ENCODE data around the gene FEZF2.
A peak's percentile ranks its signal among the peaks of the same experiment; 100 is the strongest.

The FEZF2 gene

DNA sequence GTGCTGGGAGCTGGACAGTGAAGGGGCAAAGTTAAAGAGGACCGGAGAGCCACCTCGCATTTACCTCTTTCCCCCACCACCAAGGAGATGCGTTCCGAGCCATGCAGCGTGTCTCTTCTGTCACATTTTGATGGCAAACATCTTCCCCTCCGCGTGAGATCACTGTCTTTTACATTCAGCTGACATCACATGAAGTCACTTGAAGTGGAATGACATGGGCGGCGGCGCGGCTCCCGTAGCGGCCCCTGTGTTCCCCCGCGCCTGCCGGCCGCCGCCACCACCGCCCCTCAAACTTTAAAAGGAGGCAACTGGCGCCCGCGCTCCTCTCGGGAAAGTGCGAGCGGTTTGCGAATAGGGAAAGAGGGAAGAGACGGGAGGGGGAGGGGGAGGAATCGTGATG is at the start of gene FEZF2:
Gene FEZF2 (minus strand): TSS at position 336 of the 400 bp plus-strand sequence. CDS start 682 bp downstream, outside the sequence.
- no peak for DNase-seq (ENCODE audit: extremely low spot score)
- CTCF ChIA-PET = no interaction called here
- no peak for TF ChIP-seq L3MBTL2 (conservative IDR thresholded peaks at IDR 0.05)
- no peak for TF ChIP-seq FOXA1 (IDR thresholded peaks at IDR 0.05)
- no peak for TF ChIP-seq FOXM1 (IDR thresholded peaks at IDR 0.05; ENCODE audit: borderline replicate concordance)
- TF ChIP-seq, protein P1, sequence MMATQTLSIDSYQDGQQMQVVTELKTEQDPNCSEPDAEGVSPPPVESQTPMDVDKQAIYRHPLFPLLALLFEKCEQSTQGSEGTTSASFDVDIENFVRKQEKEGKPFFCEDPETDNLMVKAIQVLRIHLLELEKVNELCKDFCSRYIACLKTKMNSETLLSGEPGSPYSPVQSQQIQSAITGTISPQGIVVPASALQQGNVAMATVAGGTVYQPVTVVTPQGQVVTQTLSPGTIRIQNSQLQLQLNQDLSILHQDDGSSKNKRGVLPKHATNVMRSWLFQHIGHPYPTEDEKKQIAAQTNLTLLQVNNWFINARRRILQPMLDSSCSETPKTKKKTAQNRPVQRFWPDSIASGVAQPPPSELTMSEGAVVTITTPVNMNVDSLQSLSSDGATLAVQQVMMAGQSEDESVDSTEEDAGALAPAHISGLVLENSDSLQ (IDR thresholded peaks at IDR 0.05) = no peak
- POLR2A ChIA-PET = no interaction called here

- DNase-seq (ENCODE audit: extremely low spot score) = no peak
- ChIA-PET CTCF (no interaction called here), POLR2A (no interaction called here)
- TF ChIP-seq FOXM1 (IDR thresholded peaks at IDR 0.05; ENCODE audit: borderline replicate concordance) = no peak
- no peak for TF ChIP-seq CTBP1 (IDR thresholded peaks at IDR 0.05; ENCODE audit: borderline replicate concordance)
- TF ChIP-seq FOXA1 (IDR thresholded peaks at IDR 0.05) = no peak
- TF ChIP-seq HDGF (IDR thresholded peaks at IDR 0.05; ENCODE audit: borderline replicate concordance) = no peak
- TF ChIP-seq TARDBP (IDR thresholded peaks at IDR 0.05) = no peak
- TF ChIP-seq, protein P1 (IDR thresholded peaks at IDR 0.05) = no peak
- TF ChIP-seq LEF1 (IDR thresholded peaks at IDR 0.05; ENCODE audit: borderline replicate concordance) = no peak
- TF ChIP-seq L3MBTL2 (conservative IDR thresholded peaks at IDR 0.05) = no peak
- no peak for TF ChIP-seq SUZ12 (IDR thresholded peaks at IDR 0.05)
- no peak for TF ChIP-seq BHLHE40 (IDR thresholded peaks at IDR 0.05; ENCODE audit: borderline replicate concordance)
- TF ChIP-seq FOXK2 (IDR thresholded peaks at IDR 0.05) = no peak
- TF ChIP-seq ZNF384 (IDR thresholded peaks at IDR 0.05) = no peak
- TF ChIP-seq ARNT (IDR thresholded peaks at IDR 0.05) = no peak
- TF ChIP-seq NFRKB (IDR thresholded peaks at IDR 0.05) = no peak
- no peak for TF ChIP-seq ELF4 (IDR thresholded peaks at IDR 0.05)
- TF ChIP-seq SP1 (IDR thresholded peaks at IDR 0.05) = no peak
Measured at GRCh38 chr3:62421207-62421606, 47.9 kb upstream of the FEZF2 start.

- no peak for DNase-seq (ENCODE audit: extremely low spot score)
- POLR2A ChIA-PET = no interaction called here
- no peak for TF ChIP-seq NFRKB (IDR thresholded peaks at IDR 0.05)
- no peak for TF ChIP-seq FOXA1 (IDR thresholded peaks at IDR 0.05)
- no peak for TF ChIP-seq LEF1 (IDR thresholded peaks at IDR 0.05; ENCODE audit: borderline replicate concordance)
- TF ChIP-seq L3MBTL2 (conservative IDR thresholded peaks at IDR 0.05) = no peak
- no peak for TF ChIP-seq BHLHE40 (IDR thresholded peaks at IDR 0.05; ENCODE audit: borderline replicate concordance)
- TF ChIP-seq, protein P1 (IDR thresholded peaks at IDR 0.05) = no peak
- no peak for TF ChIP-seq ARNT (IDR thresholded peaks at IDR 0.05)
- no peak for TF ChIP-seq TARDBP (IDR thresholded peaks at IDR 0.05)
- CTCF ChIA-PET = interaction anchor here (0.7 kb wide), 1 partner anchor 203 kb away, joined by 5 read pairs; no protein-coding TSS in a partner anchor
Measured at GRCh38 chr3:62416144-62416543, 42.8 kb upstream of the FEZF2 start.

DNA sequence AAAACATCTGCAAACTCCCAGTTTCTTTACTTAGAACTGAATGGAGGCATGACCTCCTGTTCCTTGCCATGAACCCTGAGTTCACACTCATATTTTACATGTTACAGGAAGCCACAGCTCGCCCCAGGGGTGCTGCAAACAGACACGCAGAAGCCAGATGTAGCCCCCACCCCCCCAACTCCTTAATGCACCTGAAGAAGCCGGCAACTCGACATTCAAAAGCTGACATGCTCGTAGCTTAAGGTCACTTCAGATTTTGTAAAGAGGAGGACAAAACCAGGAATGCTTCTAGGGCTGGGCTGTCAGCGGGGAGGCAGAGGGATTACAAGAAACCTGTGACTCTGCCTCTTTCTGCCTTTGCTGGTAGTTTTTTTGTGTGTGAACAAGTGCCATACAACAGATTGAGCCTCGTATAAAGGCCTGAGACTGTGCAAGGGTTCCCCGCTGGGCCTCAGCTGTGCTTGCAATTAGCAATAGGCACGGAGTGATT is 42.0 kb upstream of the FEZF2 start:
- ChIA-PET CTCF (no interaction called here), POLR2A (no interaction called here)
- no peak for TF ChIP-seq BHLHE40 (IDR thresholded peaks at IDR 0.05; ENCODE audit: borderline replicate concordance)
- TF ChIP-seq, protein P1 (IDR thresholded peaks at IDR 0.05) = no peak
- TF ChIP-seq ELF4 (IDR thresholded peaks at IDR 0.05) = no peak
- no peak for TF ChIP-seq SUZ12 (IDR thresholded peaks at IDR 0.05)
- no peak for TF ChIP-seq SP1 (IDR thresholded peaks at IDR 0.05)
- no peak for TF ChIP-seq FOXA1 (IDR thresholded peaks at IDR 0.05)
- TF ChIP-seq TARDBP (IDR thresholded peaks at IDR 0.05) = no peak
- TF ChIP-seq L3MBTL2 (conservative IDR thresholded peaks at IDR 0.05) = no peak
- TF ChIP-seq LEF1 (IDR thresholded peaks at IDR 0.05; ENCODE audit: borderline replicate concordance) = no peak
- TF ChIP-seq NFRKB (IDR thresholded peaks at IDR 0.05) = no peak
- no peak for TF ChIP-seq ARNT (IDR thresholded peaks at IDR 0.05)
- TF ChIP-seq FOXK2 (IDR thresholded peaks at IDR 0.05) = no peak
- TF ChIP-seq ZNF384 (IDR thresholded peaks at IDR 0.05) = no peak
- TF ChIP-seq HDGF (IDR thresholded peaks at IDR 0.05; ENCODE audit: borderline replicate concordance) = no peak
- TF ChIP-seq FOXM1 (IDR thresholded peaks at IDR 0.05; ENCODE audit: borderline replicate concordance) = no peak
- no peak for TF ChIP-seq CTBP1 (IDR thresholded peaks at IDR 0.05; ENCODE audit: borderline replicate concordance)
- peak; percentile 8 for DNase-seq (ENCODE audit: extremely low spot score)

GRCh38 chr3:62414786-62415185 is 41.4 kb upstream of the FEZF2 start:
- POLR2A ChIA-PET = no interaction called here
- TF ChIP-seq TARDBP (IDR thresholded peaks at IDR 0.05) = no peak
- no peak for TF ChIP-seq HDGF (IDR thresholded peaks at IDR 0.05; ENCODE audit: borderline replicate concordance)
- TF ChIP-seq ARNT (IDR thresholded peaks at IDR 0.05) = no peak
- TF ChIP-seq LEF1 (IDR thresholded peaks at IDR 0.05; ENCODE audit: borderline replicate concordance) = no peak
- TF ChIP-seq BHLHE40 (IDR thresholded peaks at IDR 0.05; ENCODE audit: borderline replicate concordance) = no peak
- TF ChIP-seq, protein P1 (IDR thresholded peaks at IDR 0.05) = no peak
- no peak for TF ChIP-seq SP1 (IDR thresholded peaks at IDR 0.05)
- TF ChIP-seq SUZ12 (IDR thresholded peaks at IDR 0.05) = no peak
- TF ChIP-seq FOXM1 (IDR thresholded peaks at IDR 0.05; ENCODE audit: borderline replicate concordance) = no peak
- TF ChIP-seq NFRKB (IDR thresholded peaks at IDR 0.05) = no peak
- TF ChIP-seq FOXK2 (IDR thresholded peaks at IDR 0.05) = no peak
- TF ChIP-seq ELF4 (IDR thresholded peaks at IDR 0.05) = no peak
- no peak for DNase-seq (ENCODE audit: extremely low spot score)
- CTCF ChIA-PET = no interaction called here

Measured in HEK293T (cell line).